ENCODE data around the gene TNS1. TPM values are rescaled to one million over a fixed set of nuclear protein-coding genes. Genes with fewer than 3 reads are reported as not detected.

TNS1 gene
- total RNA-seq, 3 donors from 2014 or later (not counting 1 experiment from before 2014, with no cell fraction given) = 1.1 to 3.0 (median 2.1) TPM

GRCh38 chr2:217834057-217834620, 168.7 kb downstream of the TNS1 start:
- no peaks in the 10 kb centered on the region for H3K27me3 ChIP-seq (ENCODE audit: control insufficient read depth, insufficient read depth, low read length)
- H3K9me3 ChIP-seq (ENCODE audit: control insufficient read depth, insufficient read depth, low read length) = no peaks in the 10 kb centered on the region
- Mint-ChIP-seq H3K4me3 (no peak overlapping the region), H3K36me3 (no peaks in the 10 kb centered on the region), H3K27ac (no peak overlapping the region), H3K27me3 (ENCODE audit: low read depth in 2 of 2) (peaks cover 0 to 2% of the 10 kb centered on the region in 2 donors), H3K4me1 (no peaks in the 10 kb centered on the region), H3K9me3 (no peaks in the 10 kb centered on the region)
- intact Hi-C loops (cut with micrococcal nuclease) = no loop called here
- ATAC-seq (no peak), DNase-seq (no peak)
- H3K4me3 ChIP-seq (ENCODE audit: low read length) = no peak overlapping the region
- H3K36me3 ChIP-seq (ENCODE audit: control insufficient read depth, insufficient read depth, low read length) = no peaks in the 10 kb centered on the region
- no peak for TF ChIP-seq CTCF (IDR thresholded peaks at IDR 0.05)
- no peak overlapping the region for H3K27ac ChIP-seq (ENCODE audit: low read length)
- no peaks in the 10 kb centered on the region for H3K4me1 ChIP-seq (ENCODE audit: control insufficient read depth, insufficient read depth, low read length)
- 71% methylated on average over 3 of the region's 3 CpGs for WGBS (ENCODE audit: insufficient coverage)

- no peak overlapping the region for H3K27ac Mint-ChIP-seq
- peaks cover 0 to 2% of the 10 kb centered on the region in 2 donors for H3K27me3 Mint-ChIP-seq (ENCODE audit: low read depth in 2 of 2)
- H3K4me3 Mint-ChIP-seq = no peak overlapping the region
- no peak for TF ChIP-seq CTCF (IDR thresholded peaks at IDR 0.05)
- ATAC-seq (no peak), DNase-seq (no peak)
- WGBS (ENCODE audit: insufficient coverage) = 83% methylated on average over 6 of the region's 8 CpGs
- Histone ChIP-seq H3K27ac (ENCODE audit: low read length) (no peak overlapping the region), H3K36me3 (ENCODE audit: control insufficient read depth, insufficient read depth, low read length) (no peaks in the 10 kb centered on the region), H3K27me3 (ENCODE audit: control insufficient read depth, insufficient read depth, low read length) (no peaks in the 10 kb centered on the region), H3K4me1 (ENCODE audit: control insufficient read depth, insufficient read depth, low read length) (no peaks in the 10 kb centered on the region), H3K9me3 (ENCODE audit: control insufficient read depth, insufficient read depth, low read length) (no peaks in the 10 kb centered on the region), H3K4me3 (ENCODE audit: low read length) (no peak overlapping the region)
- no peaks in the 10 kb centered on the region for H3K4me1 Mint-ChIP-seq
- intact Hi-C loops (cut with micrococcal nuclease) = no loop called here
- no peaks in the 10 kb centered on the region for H3K9me3 Mint-ChIP-seq
- no peaks in the 10 kb centered on the region for H3K36me3 Mint-ChIP-seq
Measured at GRCh38 chr2:217833439-217833838, 169.4 kb downstream of the TNS1 start.

GRCh38 chr2:217832987-217833386, 169.8 kb downstream of the TNS1 start:
- no peak for TF ChIP-seq CTCF (IDR thresholded peaks at IDR 0.05)
- Mint-ChIP-seq H3K4me1 (no peaks in the 10 kb centered on the region), H3K27me3 (ENCODE audit: low read depth in 2 of 2) (peaks cover 0 to 2% of the 10 kb centered on the region in 2 donors), H3K9me3 (no peaks in the 10 kb centered on the region), H3K4me3 (no peak overlapping the region), H3K36me3 (no peaks in the 10 kb centered on the region), H3K27ac (no peak overlapping the region)
- Histone ChIP-seq H3K9me3 (ENCODE audit: control insufficient read depth, insufficient read depth, low read length) (no peaks in the 10 kb centered on the region), H3K36me3 (ENCODE audit: control insufficient read depth, insufficient read depth, low read length) (no peaks in the 10 kb centered on the region), H3K4me3 (ENCODE audit: low read length) (no peak overlapping the region), H3K4me1 (ENCODE audit: control insufficient read depth, insufficient read depth, low read length) (no peaks in the 10 kb centered on the region), H3K27ac (ENCODE audit: low read length) (no peak overlapping the region), H3K27me3 (ENCODE audit: control insufficient read depth, insufficient read depth, low read length) (no peaks in the 10 kb centered on the region)
- no peak for DNase-seq
- no peak for ATAC-seq
- intact Hi-C loops (cut with micrococcal nuclease) = no loop called here
- 94% methylated on average over 15 of the region's 15 CpGs for WGBS (ENCODE audit: insufficient coverage)

- Mint-ChIP-seq H3K27me3 (ENCODE audit: low read depth in 2 of 2) (peaks cover 0 to 2% of the 10 kb centered on the region in 2 donors), H3K4me1 (no peaks in the 10 kb centered on the region), H3K36me3 (no peaks in the 10 kb centered on the region), H3K27ac (no peak overlapping the region), H3K4me3 (no peak overlapping the region), H3K9me3 (no peaks in the 10 kb centered on the region)
- no peaks in the 10 kb centered on the region for H3K36me3 ChIP-seq (ENCODE audit: control insufficient read depth, insufficient read depth, low read length)
- DNase-seq (no peak), ATAC-seq (no peak)
- no peaks in the 10 kb centered on the region for H3K4me1 ChIP-seq (ENCODE audit: control insufficient read depth, insufficient read depth, low read length)
- no peaks in the 10 kb centered on the region for H3K9me3 ChIP-seq (ENCODE audit: control insufficient read depth, insufficient read depth, low read length)
- H3K4me3 ChIP-seq (ENCODE audit: low read length) = no peak overlapping the region
- intact Hi-C loops (cut with micrococcal nuclease) = no loop called here
- no peak overlapping the region for H3K27ac ChIP-seq (ENCODE audit: low read length)
- H3K27me3 ChIP-seq (ENCODE audit: control insufficient read depth, insufficient read depth, low read length) = no peaks in the 10 kb centered on the region
- 73% methylated on average over 5 of the region's 5 CpGs for WGBS (ENCODE audit: insufficient coverage)
- TF ChIP-seq CTCF (IDR thresholded peaks at IDR 0.05) = no peak
Measured at GRCh38 chr2:217832115-217832514, 170.7 kb downstream of the TNS1 start.
